Smooth muscle cell of bladder (primary cell): Measurements from ENCODE around the gene DTHD1. TPM values are rescaled to one million over a fixed set of nuclear protein-coding genes. Genes with fewer than 3 reads are reported as not detected.

Experiments used
- total RNA-seq: library from RNA; depleted of rRNA; stranded (reverse); fragments of >200 nt; gene quantifications from 2 replicates; pipeline ENCODE4 v1.2.3, GENCODE V29; 2014

DTHD1 gene
- total RNA-seq = not detected in 2 replicates

DNA sequence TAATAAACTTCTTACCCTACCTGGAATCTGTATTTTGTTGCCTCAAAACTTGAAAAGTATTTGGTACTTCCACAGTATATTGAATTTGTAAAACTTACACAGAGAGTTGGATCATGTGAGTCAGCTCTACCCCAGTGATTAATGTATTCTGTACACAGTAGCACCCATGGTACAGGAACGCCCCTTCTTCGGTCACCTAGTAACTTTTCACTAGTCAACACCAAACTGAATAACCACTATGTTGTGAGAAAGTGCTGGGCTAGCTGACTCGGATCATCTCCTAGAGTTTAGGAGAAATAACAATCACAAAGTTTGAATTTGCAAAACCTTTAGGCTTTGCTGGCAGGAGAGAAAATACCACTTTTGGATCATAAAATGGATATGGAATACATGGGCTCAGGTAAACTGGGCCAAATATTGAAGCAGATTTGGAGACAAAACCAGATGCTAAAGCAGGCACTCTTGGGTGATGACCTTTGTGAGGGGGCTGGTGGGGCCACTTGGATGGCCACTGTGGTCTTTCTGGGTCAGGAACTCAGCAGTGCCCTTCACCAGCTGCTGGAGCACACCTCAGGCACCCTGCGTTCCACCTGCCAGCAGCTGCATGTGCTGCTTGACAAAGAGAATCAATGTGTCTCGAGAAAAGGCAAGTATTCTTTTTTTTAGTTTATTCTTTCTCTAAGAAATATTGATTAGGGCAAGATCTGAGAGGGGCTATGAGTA is at the start of gene DTHD1:
DTHD1 (plus strand) TSS at position 233 of the 723 bp plus-strand sequence; CDS start at position 376, 143 bp downstream.

GRCh38 chr4:36244257-36245082 is 36.9 kb upstream of the DTHD1 start, which contains the start of gene ARAP2:
ARAP2 (minus strand) TSS chr4:36244514; CDS start chr4:36229486, 15,028 bp downstream.

Other genes starting within 250 kb of the DTHD1 start
- 1.3 and 1.4 TPM in 2 replicates for gene ARAP2, start 37.1 kb upstream of the DTHD1 start, total RNA-seq